Stimulated activated CD4-positive, alpha-beta T cell treated with anti-CD3 and anti-CD28 coated beads, Interleukin-2, amount 100 ng/mL, for 24 hours (primary cell): ENCODE results near the gene DTNBP1.

Source experiments
- DNase-seq, 2 donors: peaks; one replicate each; pipeline ENCODE4 v3.0.0-alpha.2; 2020

Gene DTNBP1

DNA sequence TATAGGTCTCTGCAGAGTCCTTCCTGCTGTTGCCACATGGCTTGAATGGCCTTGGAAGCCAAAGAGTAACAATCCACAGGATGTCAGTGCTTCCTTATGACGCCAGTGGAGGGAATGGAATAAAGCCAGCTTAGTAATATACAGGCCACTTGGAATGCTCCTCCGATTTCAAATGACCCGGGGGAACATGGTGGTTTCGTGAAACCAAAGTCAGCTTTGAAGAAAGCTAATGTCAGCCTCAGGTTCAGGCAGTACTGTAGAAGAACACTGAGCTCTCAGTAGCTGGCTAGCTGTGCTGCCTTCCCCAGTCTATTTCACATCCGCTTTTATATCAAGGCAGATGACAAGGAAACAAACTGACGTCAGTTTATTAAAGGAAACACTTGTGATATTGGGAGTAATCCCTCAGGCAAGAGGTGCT, 189.1 kb downstream of the DTNBP1 start:
- no peak for DNase-seq

DNA sequence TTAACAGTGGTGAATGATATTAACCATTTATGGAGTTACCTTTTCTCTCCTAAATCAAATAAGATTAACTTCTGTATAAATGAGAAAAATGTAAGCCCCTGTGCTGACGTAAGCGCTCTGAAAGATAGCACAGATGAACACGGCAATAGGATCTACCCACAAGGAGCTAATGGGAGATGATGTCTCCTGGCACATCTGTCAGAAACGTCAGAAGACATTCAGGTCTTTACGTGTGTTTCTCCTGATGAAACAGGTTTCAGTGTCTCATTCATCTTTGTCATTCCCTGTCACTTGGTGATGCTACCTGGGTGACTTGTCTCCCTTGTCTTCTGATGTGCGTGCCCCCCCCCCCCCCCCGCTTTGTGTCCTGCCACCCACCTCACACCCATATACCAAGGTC, 189.7 kb downstream of the DTNBP1 start:
- DNase-seq: no peak
